ENCODE measurements around the gene DCC.

DCC gene

GRCh38 chr18:52948868-52949444 lies 609.0 kb downstream of the DCC start:
- no peak for DNase-seq

GRCh38 chr18:52950155-52950554 lies 610.2 kb downstream of the DCC start:
- DNase-seq, result no peak

- DNase-seq, result no peak
These were observed 613.4 kb downstream of the DCC start for GRCh38 chr18:52953387-52953786.

- DNase-seq, result no peak
These were observed 623.5 kb downstream of the DCC start for GRCh38 chr18:52963481-52963880.

GRCh38 chr18:52970686-52971085 lies 630.7 kb downstream of the DCC start:
- no peak for DNase-seq

GRCh38 chr18:52971097-52971496 lies 631.1 kb downstream of the DCC start:
- DNase-seq, result no peak

GRCh38 chr18:52979892-52980291 lies 639.9 kb downstream of the DCC start:
- DNase-seq, result no peak

- no peak for DNase-seq
These were observed 651.2 kb downstream of the DCC start for GRCh38 chr18:52991246-52991645.

- no peak for DNase-seq
These were observed 652.0 kb downstream of the DCC start for GRCh38 chr18:52992041-52992440.

- DNase-seq, result no peak
These were observed 655.9 kb downstream of the DCC start for GRCh38 chr18:52995875-52996274.

GRCh38 chr18:52999633-53000032 lies 659.6 kb downstream of the DCC start:
- no peak for DNase-seq

GRCh38 chr18:53004798-53005197 lies 664.8 kb downstream of the DCC start:
- no peak for DNase-seq

- DNase-seq, result no peak
These were observed 678.8 kb downstream of the DCC start for GRCh38 chr18:53018791-53019190.

GRCh38 chr18:53025247-53025646 lies 685.2 kb downstream of the DCC start:
- no peak for DNase-seq

- no peak for DNase-seq
These were observed 688.6 kb downstream of the DCC start for GRCh38 chr18:53028565-53028964.

- no peak for DNase-seq
These were observed 693.1 kb downstream of the DCC start for GRCh38 chr18:53033128-53033527.

- no peak for DNase-seq
These were observed 698.6 kb downstream of the DCC start for GRCh38 chr18:53038608-53039007.

GRCh38 chr18:53040286-53040685 lies 700.3 kb downstream of the DCC start:
- no peak for DNase-seq

GRCh38 chr18:53056064-53056463 lies 716.1 kb downstream of the DCC start:
- no peak for DNase-seq

- no peak for DNase-seq
These were observed 730.8 kb downstream of the DCC start for GRCh38 chr18:53070788-53071187.

- no peak for DNase-seq
These were observed 740.7 kb downstream of the DCC start for GRCh38 chr18:53080687-53081086.

GRCh38 chr18:53093636-53094035 lies 753.6 kb downstream of the DCC start:
- no peak for DNase-seq

- no peak for DNase-seq
These were observed 761.6 kb downstream of the DCC start for GRCh38 chr18:53101536-53102105.

GRCh38 chr18:53114441-53114840 lies 774.4 kb downstream of the DCC start:
- DNase-seq, result no peak

GRCh38 chr18:53115876-53116585 lies 776.0 kb downstream of the DCC start:
- DNase-seq, result no peak

All from stimulated activated CD4-positive, alpha-beta T cell treated with anti-CD3 and anti-CD28 coated beads, Interleukin-4, amount 100 ng/mL, for 24 hours (primary cell).